HG03565 (cell line): ENCODE data around the gene TAF4.

Source experiments
- ATAC-seq: cut with Tn5 transposase; IDR thresholded peaks from one replicate; pipeline ENCODE4 v1.9.1; 2021; ENCODE audit warnings: mild to moderate bottlenecking, moderate library complexity; ENCODE audit not compliant: unreplicated experiment

Gene TAF4

GRCh38 chr20:61935926-61936700 lies 129.6 kb downstream of the TAF4 start:
- ATAC-seq, result no peak

GRCh38 chr20:61934716-61935530 lies 130.8 kb downstream of the TAF4 start:
- no peak for ATAC-seq

- no peak for ATAC-seq
These were observed 131.5 kb downstream of the TAF4 start for GRCh38 chr20:61933951-61934715.

GRCh38 chr20:61933481-61933950 lies 132.2 kb downstream of the TAF4 start:
- no peak for ATAC-seq

- ATAC-seq, result no peak
These were observed 132.8 kb downstream of the TAF4 start for GRCh38 chr20:61932711-61933480.

GRCh38 chr20:61932199-61932592 lies 133.5 kb downstream of the TAF4 start:
- no peak for ATAC-seq

- no peak for ATAC-seq
These were observed 134.0 kb downstream of the TAF4 start for GRCh38 chr20:61931476-61932198.

GRCh38 chr20:61930776-61931475 lies 134.8 kb downstream of the TAF4 start:
- ATAC-seq, result no peak

- no peak for ATAC-seq
These were observed 135.6 kb downstream of the TAF4 start for GRCh38 chr20:61929971-61930666.

GRCh38 chr20:61929561-61929960 lies 136.1 kb downstream of the TAF4 start:
- ATAC-seq, result no peak

- ATAC-seq, result no peak
These were observed 137.7 kb downstream of the TAF4 start for GRCh38 chr20:61927826-61928541.

GRCh38 chr20:61927193-61927825 lies 138.4 kb downstream of the TAF4 start:
- ATAC-seq, result no peak

GRCh38 chr20:61926796-61927192 lies 138.9 kb downstream of the TAF4 start:
- no peak for ATAC-seq

- ATAC-seq, result no peak
These were observed 139.4 kb downstream of the TAF4 start for GRCh38 chr20:61926253-61926613.

- ATAC-seq, result no peak
These were observed 140.0 kb downstream of the TAF4 start for GRCh38 chr20:61925555-61926252.

- ATAC-seq, result no peak
These were observed 140.7 kb downstream of the TAF4 start for GRCh38 chr20:61924858-61925554.
